GM18508 (cell line): ENCODE results near the gene INPP5K.

Experiments used
- ATAC-seq: cut with Tn5 transposase; IDR thresholded peaks from one replicate; pipeline ENCODE4 v1.9.1; 2021; ENCODE audit warnings: moderate number of reproducible peaks; ENCODE audit not compliant: insufficient read depth, unreplicated experiment

Gene INPP5K

GRCh38 chr17:1487939-1488825, 28.2 kb downstream of the INPP5K start:
- ATAC-seq = no peak

GRCh38 chr17:1486802-1487695, 29.4 kb downstream of the INPP5K start:
- no peak for ATAC-seq

- no peak for ATAC-seq
These were observed 30.7 kb downstream of the INPP5K start for GRCh38 chr17:1485423-1486376.

- ATAC-seq = no peak
These were observed 31.6 kb downstream of the INPP5K start for GRCh38 chr17:1484676-1485422.

- ATAC-seq = no peak
These were observed 32.3 kb downstream of the INPP5K start for GRCh38 chr17:1484060-1484535.

GRCh38 chr17:1482680-1483079, 33.7 kb downstream of the INPP5K start:
- ATAC-seq = no peak

GRCh38 chr17:1481736-1482135, 34.7 kb downstream of the INPP5K start:
- ATAC-seq = no peak

- no peak for ATAC-seq
These were observed 35.5 kb downstream of the INPP5K start for GRCh38 chr17:1480747-1481465.

GRCh38 chr17:1478418-1478817, 38.0 kb downstream of the INPP5K start:
- ATAC-seq = no peak

GRCh38 chr17:1475321-1475854, 41.0 kb downstream of the INPP5K start:
- ATAC-seq = no peak

GRCh38 chr17:1474402-1475189, 41.8 kb downstream of the INPP5K start:
- no peak for ATAC-seq

- ATAC-seq = no peak
These were observed 42.6 kb downstream of the INPP5K start for GRCh38 chr17:1473841-1474240.

- no peak for ATAC-seq
These were observed 43.2 kb downstream of the INPP5K start for GRCh38 chr17:1473170-1473569.

GRCh38 chr17:1471911-1472821, 44.2 kb downstream of the INPP5K start:
- ATAC-seq = no peak

GRCh38 chr17:1471490-1471889, 44.9 kb downstream of the INPP5K start:
- no peak for ATAC-seq

GRCh38 chr17:1470755-1471462, 45.5 kb downstream of the INPP5K start:
- ATAC-seq = no peak
